Measurements from ENCODE around the gene VSIG4. TPM values are rescaled to one million over a fixed set of nuclear protein-coding genes. Genes with fewer than 3 reads are reported as not detected.

Gene VSIG4
- total and polyA plus RNA-seq, 3 experiments from 2014 or later, result 0.64 to 2.5 (median 0.68) TPM

DNA sequence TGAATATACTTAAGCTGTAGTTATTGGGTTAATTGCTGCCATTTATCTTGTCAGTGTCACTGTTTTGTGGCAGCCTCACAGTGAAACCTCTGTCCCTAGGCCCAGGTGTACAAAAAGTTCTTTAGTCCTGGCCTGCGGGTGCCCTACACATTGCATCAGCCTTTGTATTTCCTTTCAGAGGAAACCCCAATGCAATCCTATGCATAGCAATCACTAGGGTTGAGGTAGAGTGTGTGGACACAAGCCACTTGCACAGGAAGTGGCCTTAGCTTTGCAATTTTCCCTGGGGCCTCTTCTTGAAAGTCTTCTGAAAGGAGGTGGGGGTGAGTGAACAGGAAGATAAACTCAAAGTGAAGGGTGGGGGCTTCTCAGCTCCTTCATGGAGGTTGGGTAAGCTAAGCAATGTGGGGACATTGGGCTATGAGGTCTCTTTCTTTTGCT is 27.8 kb downstream of the VSIG4 start:
- peaks cover 62% of the 10 kb centered on the region for H3K4me1 ChIP-seq (ENCODE audit: insufficient read depth, low read length)
- H3K4me1 Mint-ChIP-seq, result peaks cover 43 to 71% (median 67%) of the 10 kb centered on the region in 3 donors

DNA sequence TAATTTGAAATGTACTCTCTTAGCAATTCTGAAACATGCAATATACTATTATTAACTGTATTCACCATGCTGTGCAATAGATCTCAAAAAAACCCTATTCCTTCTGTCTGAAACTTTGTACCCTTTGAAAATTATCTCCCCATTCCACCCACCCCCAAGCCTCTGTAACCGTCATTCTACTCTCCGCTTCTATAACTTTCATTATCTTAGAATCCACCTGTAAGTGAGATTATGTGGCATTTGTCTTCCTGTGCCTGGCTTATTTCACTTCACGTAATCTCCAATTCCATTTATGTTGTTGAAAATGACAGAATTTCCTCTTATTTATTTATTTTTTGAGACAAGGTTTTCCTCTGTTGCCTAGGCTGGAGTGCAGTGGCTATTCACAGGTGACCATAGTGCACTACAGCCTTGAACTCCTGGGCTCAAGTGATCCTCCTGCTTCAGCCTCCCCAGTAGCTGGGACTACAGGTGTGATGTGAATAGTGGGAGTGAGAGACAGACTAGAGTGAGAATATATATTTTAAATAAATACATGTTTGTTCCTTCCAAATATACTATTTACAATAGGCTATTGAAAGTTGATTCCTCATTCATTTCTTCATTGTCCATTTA is 30.5 kb downstream of the VSIG4 start:
- CTCF ChIA-PET, result no interaction called here

More for the DNA sequence above, 27.8 kb downstream of the VSIG4 start:
- peak overlapping the region in 3 of 7 donors; percentile 1 to 44 (median 18) for H3K4me3 Mint-ChIP-seq
- H3K27me3 Mint-ChIP-seq, result peaks cover 0 to under 1% of the 10 kb centered on the region in 2 donors
- Histone ChIP-seq H3K27ac (ENCODE audit: low read depth, low read length) (peak overlapping the region; percentile 38), H3K4me3 (ENCODE audit: low read length) (no peak overlapping the region), H3K9me3 (ENCODE audit: low read length) (no peaks in the 10 kb centered on the region), H3K36me3 (ENCODE audit: insufficient read depth, low read length) (no peaks in the 10 kb centered on the region), H3K27me3 (ENCODE audit: insufficient read depth, low read length, poor library complexity, severe bottlenecking) (no peaks in the 10 kb centered on the region)
- H3K27ac Mint-ChIP-seq, result peak overlapping the region in 6 of 8 donors; percentile 23 to 72 (median 53)
- DNase-seq, result peak in 1 of 5 donors; percentile 11
- H3K9me3 Mint-ChIP-seq, result no peaks in the 10 kb centered on the region
- H3K36me3 Mint-ChIP-seq, result peaks cover 0 to 2% (median 0%) of the 10 kb centered on the region in 3 donors
- POLR2A ChIA-PET, result interaction anchor here (0.7 to 1.4 kb wide), 2 partner anchors 8 to 339 kb away, joined by 4 read pairs; no protein-coding TSS in a partner anchor
- CTCF ChIA-PET, result no interaction called here

DNA sequence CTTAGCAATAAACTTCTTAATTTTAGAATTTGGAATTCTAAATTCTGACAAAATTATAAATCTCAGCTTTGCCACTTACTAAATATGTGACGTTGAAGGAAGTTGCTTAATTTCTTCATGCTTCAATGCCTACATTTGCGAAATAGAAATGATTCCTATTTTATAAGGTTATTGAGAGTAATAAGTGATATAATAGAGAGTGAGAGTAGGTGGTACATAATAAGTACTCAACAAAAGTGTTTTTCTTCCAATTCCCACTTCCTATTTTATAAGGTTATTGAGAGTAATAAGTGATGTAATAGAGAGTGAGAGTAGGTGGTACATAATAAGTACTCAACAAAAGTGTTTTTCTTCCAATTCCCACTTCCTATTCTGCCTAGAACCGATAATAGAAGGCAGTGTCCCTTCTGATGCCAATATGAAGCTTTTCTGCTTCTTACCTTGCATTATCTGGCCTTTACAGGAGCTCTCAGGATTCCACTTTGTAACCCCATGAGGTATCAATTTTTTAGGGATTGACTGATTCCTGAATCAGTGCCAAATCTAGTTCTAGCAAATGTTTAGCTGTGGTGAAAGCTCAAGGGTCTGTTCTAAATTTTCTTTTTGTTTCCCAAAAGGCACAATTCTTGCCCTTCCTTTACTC is 31.4 kb downstream of the VSIG4 start:
- Mint-ChIP-seq H3K36me3 (peaks cover 0 to 2% (median 0%) of the 10 kb centered on the region in 3 donors), H3K9me3 (no peaks in the 10 kb centered on the region), H3K4me1 (peaks cover 38 to 66% (median 62%) of the 10 kb centered on the region in 3 donors), H3K27me3 (peaks cover 0 to 2% of the 10 kb centered on the region in 2 donors), H3K27ac (no peak overlapping the region), H3K4me3 (no peak overlapping the region)
- POLR2A ChIA-PET, result no interaction called here
- no peaks in the 10 kb centered on the region for H3K36me3 ChIP-seq (ENCODE audit: insufficient read depth, low read length)
- peaks cover 59% of the 10 kb centered on the region for H3K4me1 ChIP-seq (ENCODE audit: insufficient read depth, low read length)
- peak overlapping the region; percentile 33 for H3K27ac ChIP-seq (ENCODE audit: low read depth, low read length)
- H3K27me3 ChIP-seq (ENCODE audit: insufficient read depth, low read length, poor library complexity, severe bottlenecking), result no peaks in the 10 kb centered on the region
- DNase-seq, result no peak
- no peak overlapping the region for H3K4me3 ChIP-seq (ENCODE audit: low read length)
- no peaks in the 10 kb centered on the region for H3K9me3 ChIP-seq (ENCODE audit: low read length)
- CTCF ChIA-PET, result interaction anchor here (1.1 kb wide), 1 partner anchor 9 kb away, joined by 3 read pairs; no protein-coding TSS in a partner anchor

More for the DNA sequence above, 30.5 kb downstream of the VSIG4 start:
- Mint-ChIP-seq H3K4me3 (no peak overlapping the region), H3K4me1 (peaks cover 38 to 67% (median 63%) of the 10 kb centered on the region in 3 donors), H3K9me3 (no peaks in the 10 kb centered on the region), H3K36me3 (peaks cover 0 to 2% (median 0%) of the 10 kb centered on the region in 3 donors), H3K27ac (peak overlapping the region in 1 of 8 donors; percentile 56), H3K27me3 (no peaks in the 10 kb centered on the region)
- Histone ChIP-seq H3K27me3 (ENCODE audit: insufficient read depth, low read length, poor library complexity, severe bottlenecking) (no peaks in the 10 kb centered on the region), H3K9me3 (ENCODE audit: low read length) (no peaks in the 10 kb centered on the region), H3K4me1 (ENCODE audit: insufficient read depth, low read length) (peaks cover 58% of the 10 kb centered on the region), H3K4me3 (ENCODE audit: low read length) (no peak overlapping the region), H3K36me3 (ENCODE audit: insufficient read depth, low read length) (no peaks in the 10 kb centered on the region), H3K27ac (ENCODE audit: low read depth, low read length) (peak overlapping the region; percentile 9)
- POLR2A ChIA-PET, result no interaction called here
- DNase-seq, result no peak

DNA sequence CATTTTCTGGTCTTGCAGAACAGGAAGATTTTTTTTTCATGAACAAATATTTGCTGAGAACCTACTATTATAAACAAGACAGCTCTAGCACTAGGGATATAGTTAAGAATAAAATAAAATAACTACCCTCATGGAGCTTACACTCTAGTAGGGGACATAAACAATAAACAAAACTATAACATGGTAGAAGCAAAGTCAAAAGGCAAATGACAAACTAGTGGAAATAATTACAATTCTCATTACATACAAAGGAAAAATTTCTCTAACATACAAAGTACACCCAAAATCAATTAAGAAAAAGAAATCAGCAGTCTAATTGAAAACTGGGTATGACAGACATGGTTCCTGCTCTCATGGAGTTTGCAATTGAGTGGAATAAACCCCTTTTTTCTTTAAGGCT is 32.0 kb downstream of the VSIG4 start:
- H3K4me1 Mint-ChIP-seq, result peaks cover 37 to 65% (median 58%) of the 10 kb centered on the region in 3 donors
- H3K9me3 Mint-ChIP-seq, result no peaks in the 10 kb centered on the region
- Histone ChIP-seq H3K4me1 (ENCODE audit: insufficient read depth, low read length) (peaks cover 59% of the 10 kb centered on the region), H3K27ac (ENCODE audit: low read depth, low read length) (peak overlapping the region; percentile 33), H3K27me3 (ENCODE audit: insufficient read depth, low read length, poor library complexity, severe bottlenecking) (no peaks in the 10 kb centered on the region), H3K4me3 (ENCODE audit: low read length) (no peak overlapping the region), H3K9me3 (ENCODE audit: low read length) (no peaks in the 10 kb centered on the region), H3K36me3 (ENCODE audit: insufficient read depth, low read length) (no peaks in the 10 kb centered on the region)
- peaks cover 0 to 2% (median 0%) of the 10 kb centered on the region in 3 donors for H3K36me3 Mint-ChIP-seq
- no peak for DNase-seq
- H3K27me3 Mint-ChIP-seq, result peaks cover 0 to 2% of the 10 kb centered on the region in 2 donors
- ChIA-PET POLR2A (no interaction called here), CTCF (interaction anchor here (1.1 kb wide), 1 partner anchor 9 kb away, joined by 3 read pairs; no protein-coding TSS in a partner anchor)
- no peak overlapping the region for H3K4me3 Mint-ChIP-seq
- H3K27ac Mint-ChIP-seq, result no peak overlapping the region

DNA sequence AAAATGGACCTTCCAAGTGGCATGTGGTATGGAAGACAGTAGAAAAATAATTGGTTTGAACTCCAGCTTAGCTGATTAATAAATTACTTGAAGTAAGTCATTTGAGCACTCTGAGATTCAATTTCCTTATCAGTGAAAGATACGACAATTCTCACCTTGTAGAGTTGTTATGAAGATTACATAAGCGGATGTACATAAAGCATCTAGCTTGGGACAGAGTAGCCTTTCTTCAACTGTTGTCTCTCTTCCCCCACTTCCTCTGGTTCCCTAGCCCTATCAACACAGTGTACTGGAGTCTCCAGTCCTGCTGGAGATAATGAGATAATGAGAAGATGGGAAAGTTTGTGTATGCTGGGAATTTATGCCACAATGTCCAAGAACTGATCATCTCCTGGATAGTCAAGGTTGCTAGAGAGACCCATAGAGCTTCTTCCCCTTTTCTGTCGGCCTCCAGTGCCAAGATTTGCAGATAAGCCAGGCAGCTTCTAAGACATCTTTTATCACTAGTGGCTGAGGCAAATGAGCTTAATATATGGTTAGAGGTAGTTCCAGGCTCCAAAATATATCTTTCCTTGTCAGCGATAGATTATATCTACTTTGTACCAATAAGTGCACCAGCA is 33.9 kb downstream of the VSIG4 start:
- peak overlapping the region in 7 of 8 donors; percentile 13 to 92 (median 64) for H3K27ac Mint-ChIP-seq
- H3K9me3 ChIP-seq (ENCODE audit: low read length), result no peaks in the 10 kb centered on the region
- peaks cover 63% of the 10 kb centered on the region for H3K4me1 ChIP-seq (ENCODE audit: insufficient read depth, low read length)
- H3K4me3 ChIP-seq (ENCODE audit: low read length), result no peak overlapping the region
- peaks cover 0 to 3% of the 10 kb centered on the region in 2 donors for H3K27me3 Mint-ChIP-seq
- H3K4me3 Mint-ChIP-seq, result peak overlapping the region in 6 of 7 donors; percentile 32 to 68 (median 44)
- no peaks in the 10 kb centered on the region for H3K27me3 ChIP-seq (ENCODE audit: insufficient read depth, low read length, poor library complexity, severe bottlenecking)
- ChIA-PET POLR2A (interaction anchor here (0.9 kb wide), 1 partner anchor 9 kb away, joined by 3 read pairs; no protein-coding TSS in a partner anchor), CTCF (no interaction called here)
- peaks cover 0 to 2% (median 0%) of the 10 kb centered on the region in 3 donors for H3K36me3 Mint-ChIP-seq
- DNase-seq, result no peak
- no peaks in the 10 kb centered on the region for H3K36me3 ChIP-seq (ENCODE audit: insufficient read depth, low read length)
- peaks cover 29 to 57% (median 55%) of the 10 kb centered on the region in 3 donors for H3K4me1 Mint-ChIP-seq
- no peaks in the 10 kb centered on the region for H3K9me3 Mint-ChIP-seq
- H3K27ac ChIP-seq (ENCODE audit: low read depth, low read length), result peak overlapping the region; percentile 45

DNA sequence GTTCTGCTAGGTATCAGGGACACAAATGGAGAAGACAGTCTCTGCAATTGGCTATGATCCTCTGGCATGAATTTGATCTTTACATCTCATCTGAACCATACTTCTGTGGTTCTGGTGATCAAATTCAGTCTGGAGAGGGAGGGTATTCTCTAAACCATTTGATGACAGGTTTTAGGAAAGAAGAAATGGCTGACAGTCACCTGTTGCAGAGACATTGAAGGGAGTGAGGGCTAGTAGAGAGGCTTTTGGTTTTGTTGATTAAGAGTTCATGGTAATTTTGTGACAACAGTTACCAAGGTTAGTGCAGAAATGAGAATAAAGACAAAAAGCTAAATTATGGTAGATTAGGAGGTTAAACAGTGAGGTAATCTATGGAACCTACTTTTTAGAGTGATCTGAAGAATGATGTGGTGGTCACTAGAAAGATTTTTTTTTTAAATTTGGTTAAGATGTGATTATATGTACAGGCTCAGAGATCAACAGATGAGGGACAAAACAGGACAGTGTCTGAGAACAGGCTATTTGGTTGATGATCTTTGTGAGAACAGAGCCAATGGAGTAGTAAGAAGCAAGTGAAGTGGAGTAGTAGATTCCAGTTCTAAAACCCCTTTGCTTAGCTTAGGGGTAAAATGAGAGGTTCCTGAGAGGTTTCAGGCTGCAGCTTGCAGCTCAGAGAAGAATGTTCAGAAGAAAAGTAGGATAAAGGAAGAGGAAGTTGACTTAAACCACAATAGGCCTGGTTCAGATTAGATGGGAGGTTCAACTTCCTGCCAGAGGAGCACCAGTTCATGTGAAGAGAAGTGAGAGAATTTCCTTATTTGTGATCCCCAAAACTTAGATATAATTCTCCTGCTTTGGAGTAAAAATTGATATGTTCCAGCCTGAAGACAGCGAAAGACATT is 34.7 kb downstream of the VSIG4 start:
- Mint-ChIP-seq H3K4me3 (peak overlapping the region in 6 of 7 donors; percentile 30 to 68 (median 38)), H3K9me3 (no peaks in the 10 kb centered on the region), H3K36me3 (no peaks in the 10 kb centered on the region), H3K27me3 (peaks cover 0 to 3% of the 10 kb centered on the region in 2 donors), H3K27ac (peak overlapping the region; percentile 13 to 92 (median 64)), H3K4me1 (peaks cover 29 to 59% (median 52%) of the 10 kb centered on the region in 3 donors)
- peaks cover 70% of the 10 kb centered on the region for H3K4me1 ChIP-seq (ENCODE audit: insufficient read depth, low read length)
- POLR2A ChIA-PET, result interaction anchor here (0.9 kb wide), 1 partner anchor 10 kb away, joined by 3 read pairs; no protein-coding TSS in a partner anchor
- CTCF ChIA-PET, result no interaction called here
- peak overlapping the region; percentile 45 for H3K27ac ChIP-seq (ENCODE audit: low read depth, low read length)
- DNase-seq, result peak in 1 of 5 donors; percentile 15
- H3K36me3 ChIP-seq (ENCODE audit: insufficient read depth, low read length), result no peaks in the 10 kb centered on the region
- H3K9me3 ChIP-seq (ENCODE audit: low read length), result no peaks in the 10 kb centered on the region
- peak overlapping the region; percentile 35 for H3K4me3 ChIP-seq (ENCODE audit: low read length)
- H3K27me3 ChIP-seq (ENCODE audit: insufficient read depth, low read length, poor library complexity, severe bottlenecking), result no peaks in the 10 kb centered on the region

Measured in CD8-positive, alpha-beta memory T cell (primary cell).